Neural progenitor cell (in vitro differentiated cells): ENCODE data around the gene UTS2.

Source experiments
- CTCF ChIP-seq: fragments of 200-600 bp; sonication (generic); IDR thresholded peaks from 2 replicates; pipeline ENCODE4 v1.5.1; 2017; ENCODE audit warnings: antibody characterized with exemption, mild to moderate bottlenecking
- EZH2 ChIP-seq: fragments of 200-600 bp; sonication (generic); IDR thresholded peaks from 2 replicates; pipeline ENCODE4 v1.6.1; 2017; ENCODE audit warnings: antibody characterized with exemption, mild to moderate bottlenecking, moderate library complexity
- EZH2phosphoT487 ChIP-seq: fragments of 200-600 bp; sonication (generic); IDR thresholded peaks from 2 replicates; pipeline ENCODE4 v1.6.1; 2017; ENCODE audit warnings: antibody characterized with exemption

DNA sequence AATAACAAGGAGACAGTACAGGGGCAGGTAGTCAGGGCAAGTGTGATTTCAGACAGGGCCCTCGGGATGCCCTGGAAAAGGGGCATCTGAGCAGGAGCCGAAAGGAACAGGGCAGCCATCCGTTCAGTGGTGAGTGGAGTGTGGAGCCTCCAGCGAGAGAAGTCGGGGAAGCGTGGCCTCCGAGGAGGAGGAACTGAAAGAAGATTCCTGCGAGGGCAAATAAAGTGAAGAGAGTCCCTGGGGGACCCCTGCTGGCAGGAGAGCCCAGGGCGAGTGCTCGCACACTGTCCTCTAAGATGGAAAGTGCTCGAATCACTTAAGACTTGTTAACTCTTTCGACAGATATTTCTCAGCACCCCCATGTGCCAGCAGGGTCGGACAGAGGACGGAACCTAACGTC lies 3.5 kb upstream of the UTS2 start:
- TF ChIP-seq CTCF (no peak), EZH2phosphoT487 (no peak), EZH2 (no peak)
